Psoas muscle (tissue), 8 donors: ENCODE data around the gene NBPF4. TPM values are rescaled to one million over a fixed set of nuclear protein-coding genes. Genes with fewer than 3 reads are reported as not detected.
"Not testable (repeated sequence)": the region's sequence is repeated elsewhere in the genome, so short reads cannot be mapped to it uniquely, and the experiment has no call there.

ENCODE experiments used
- ATAC-seq, 4 donors: fragments of 200-7000 bp; cut with Tn5 transposase; one replicate each; pipeline ENCODE4 v1.9.1; 2020; ENCODE audit warnings: moderate library complexity in 3 of 4, mild to moderate bottlenecking in 2 of 4
- DNase-seq, 2 donors: peaks; one replicate each; pipeline ENCODE4 v3.0.0-alpha.2; 2020
- H3K27ac ChIP-seq: fragments of 200-600 bp; one replicate; pipeline ENCODE4 v1.8.0; 2022
- H3K27me3 ChIP-seq, 3 donors: fragments of 200-600 bp in 1 of 3; one replicate each; pipeline versions ENCODE4 v1.6.1 to v1.8.0; 2013 to 2022; ENCODE audit warnings: low read length in 2 of 3, mild to moderate bottlenecking in 2 of 3, moderate library complexity in 1 of 3; ENCODE audit not compliant: insufficient read depth in 3 of 3
- H3K36me3 ChIP-seq, 2 donors: fragments of 200-600 bp in 1 of 2; one replicate each; pipeline versions ENCODE4 v1.6.1 to v1.8.0; 2013 to 2022; ENCODE audit warnings: low read depth in 1 of 2, mild to moderate bottlenecking in 1 of 2, moderate library complexity in 1 of 2; ENCODE audit not compliant: insufficient read depth in 1 of 2
- H3K4me1 ChIP-seq: fragments of 200-600 bp; one replicate; pipeline ENCODE4 v1.8.0; 2022
- H3K4me3 ChIP-seq: fragments of 200-600 bp; one replicate; pipeline ENCODE4 v1.8.0; 2022; ENCODE audit warnings: mild to moderate bottlenecking
- H3K9me3 ChIP-seq: fragments of 200-600 bp; one replicate; pipeline ENCODE4 v1.8.0; 2022
- WGBS, 3 donors: extraction: QIAGEN DNeasy Blood & Tissue Kit; methylation state at CpG; one replicate each; pipeline versions ENCODE4 v1.1.6 to v1.1.7; 2013; 5-methylcytosine and 5-hydroxymethylcytosine counted together
- intact Hi-C, 2 donors: fragments of 100-400 bp; cut with DNase I; formaldehyde crosslinking; loops; one replicate each; pipeline versions ENCODE4 v1.11.0 to v1.14.2; 2022
- polyA plus RNA-seq, 3 donors: library from polyadenylated mRNA; stranded (reverse); fragments of 200-250 nt; gene quantifications; one replicate each; pipeline ENCODE4 v1.2.3, GENCODE V29; 2013
- total RNA-seq, 4 donors: library from RNA; stranded (reverse); fragmentation: NEBNext Ultra II Directional in 2 of 4; extraction: Animal tissue kit (Norgen Biotek cat#: 25700) in 2 of 4; gene quantifications; one replicate each; pipeline versions ENCODE4 v1.2.1 to v1.2.4, GENCODE V29; 2021 to 2023
- donor health status: healthy with polysubstance abuse.
- donor health status: DM: no; HTN: no; CAD: no; lungs with moderate emphysema.
- donor health status: Bipolar disorder and iron deficiency.
- donor health status: healthy.
- donor health status: DM: yes; HTN: yes; CAD: no.
- donor health status: DM: no; HTN: no; CAD: no.
- donor health status: DM: no; HTN: no; CAD: no.
- donor health status: DM: yes; HTN: yes; CAD: no.

The NBPF4 gene
- total and polyA plus RNA-seq, 7 donors = not detected

- H3K27me3 ChIP-seq, ATAC-seq, intact Hi-C loops, H3K4me3 ChIP-seq, H3K27ac ChIP-seq, H3K9me3 ChIP-seq, H3K36me3 ChIP-seq, DNase-seq, H3K4me1 ChIP-seq: not testable (repeated sequence)
- WGBS, 3 donors = no CpG with 5 or more reads among the region's 3 CpGs
Measured at GRCh38 chr1:108232183-108232582, 11.7 kb downstream of the NBPF4 start.

GRCh38 chr1:108229976-108230375 is 13.9 kb downstream of the NBPF4 start:
- intact Hi-C loops, ATAC-seq, H3K27ac ChIP-seq, H3K4me1 ChIP-seq, H3K9me3 ChIP-seq, H3K4me3 ChIP-seq, DNase-seq, H3K36me3 ChIP-seq, H3K27me3 ChIP-seq: not testable (repeated sequence)
- WGBS, 3 donors = no CpG with 5 or more reads among the region's 3 CpGs

- H3K27ac ChIP-seq, H3K4me3 ChIP-seq, H3K36me3 ChIP-seq, DNase-seq, intact Hi-C loops, H3K4me1 ChIP-seq, H3K9me3 ChIP-seq, ATAC-seq, H3K27me3 ChIP-seq: not testable (repeated sequence)
- WGBS, 3 donors = no CpG with 5 or more reads among the region's 7 CpGs
Measured at GRCh38 chr1:108227772-108228171, 16.1 kb downstream of the NBPF4 start.

- 55 to 71% (median 62%) methylated on average over 1 of the region's 4 CpGs for WGBS, 3 donors
- H3K27ac ChIP-seq, DNase-seq, ATAC-seq, H3K4me3 ChIP-seq, H3K4me1 ChIP-seq, H3K27me3 ChIP-seq, intact Hi-C loops, H3K9me3 ChIP-seq, H3K36me3 ChIP-seq: not testable (repeated sequence)
Measured at GRCh38 chr1:108226855-108227254, 17.0 kb downstream of the NBPF4 start.

- intact Hi-C loops, H3K4me1 ChIP-seq, H3K36me3 ChIP-seq, H3K9me3 ChIP-seq, DNase-seq, H3K27me3 ChIP-seq, H3K4me3 ChIP-seq, H3K27ac ChIP-seq, ATAC-seq: not testable (repeated sequence)
- WGBS, 3 donors = 52 to 68% (median 59%) methylated on average over 7 of the region's 7 CpGs
Measured at GRCh38 chr1:108223226-108223625, 20.6 kb downstream of the NBPF4 start.

GRCh38 chr1:108217515-108218174 is 26.2 kb downstream of the NBPF4 start:
- H3K36me3 ChIP-seq, H3K4me1 ChIP-seq, H3K27ac ChIP-seq, ATAC-seq, H3K9me3 ChIP-seq, H3K27me3 ChIP-seq, DNase-seq, intact Hi-C loops, H3K4me3 ChIP-seq: not testable (repeated sequence)
- WGBS, 3 donors = 85 to 87% (median 86%) methylated on average over 14 of the region's 14 CpGs

GRCh38 chr1:108217007-108217406 is 26.9 kb downstream of the NBPF4 start:
- intact Hi-C loops, H3K9me3 ChIP-seq, H3K36me3 ChIP-seq, ATAC-seq, H3K4me3 ChIP-seq, H3K27ac ChIP-seq, H3K27me3 ChIP-seq, DNase-seq, H3K4me1 ChIP-seq: not testable (repeated sequence)
- 67 to 74% (median 71%) methylated on average over 2 of the region's 2 CpGs for WGBS, 3 donors

- H3K4me1 ChIP-seq, H3K36me3 ChIP-seq, H3K27ac ChIP-seq, H3K9me3 ChIP-seq, ATAC-seq, H3K4me3 ChIP-seq, DNase-seq, H3K27me3 ChIP-seq, intact Hi-C loops: not testable (repeated sequence)
- 77 to 82% (median 80%) methylated on average over 5 to 6 of the region's 6 CpGs for WGBS, 3 donors
Measured at GRCh38 chr1:108216028-108216890, 27.6 kb downstream of the NBPF4 start.
